HG03175 (cell line): Measurements from ENCODE around the gene LGMN.
"Not testable (repeated sequence)": the region's sequence is repeated elsewhere in the genome, so short reads cannot be mapped to it uniquely, and the experiment has no call there.

Experiments
- ATAC-seq: cut with Tn5 transposase; IDR thresholded peaks from one replicate; pipeline ENCODE4 v1.9.1; 2021; ENCODE audit warnings: mild to moderate bottlenecking, moderate library complexity; ENCODE audit not compliant: unreplicated experiment

Gene LGMN

GRCh38 chr14:92748259-92749016 lies at the start of gene LGMN:
Gene LGMN, minus strand, starts transcription at chr14:92748627. Its CDS starts 15,841 bp downstream, at chr14:92732786.
- ATAC-seq = peak; percentile 86

DNA sequence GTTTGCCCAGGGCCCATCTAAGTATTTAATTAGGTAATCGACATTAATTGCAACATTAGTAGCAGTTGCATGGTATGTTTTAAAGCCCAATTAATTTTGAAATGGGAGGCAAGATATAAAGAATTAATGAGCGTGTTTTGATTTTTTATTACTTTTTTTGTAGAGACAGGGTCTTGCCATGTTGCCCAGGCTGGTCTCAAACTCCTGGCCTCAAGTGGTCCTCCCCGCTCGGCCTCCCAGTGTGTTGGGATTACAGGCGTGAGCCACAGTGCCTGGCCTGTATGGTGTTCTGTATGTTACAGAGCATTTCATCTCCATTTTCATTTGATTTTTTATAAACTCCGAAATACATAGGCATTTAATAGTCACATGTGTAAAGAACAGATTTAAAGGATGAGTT lies 46.5 kb upstream of the LGMN start:
- no peak for ATAC-seq

DNA sequence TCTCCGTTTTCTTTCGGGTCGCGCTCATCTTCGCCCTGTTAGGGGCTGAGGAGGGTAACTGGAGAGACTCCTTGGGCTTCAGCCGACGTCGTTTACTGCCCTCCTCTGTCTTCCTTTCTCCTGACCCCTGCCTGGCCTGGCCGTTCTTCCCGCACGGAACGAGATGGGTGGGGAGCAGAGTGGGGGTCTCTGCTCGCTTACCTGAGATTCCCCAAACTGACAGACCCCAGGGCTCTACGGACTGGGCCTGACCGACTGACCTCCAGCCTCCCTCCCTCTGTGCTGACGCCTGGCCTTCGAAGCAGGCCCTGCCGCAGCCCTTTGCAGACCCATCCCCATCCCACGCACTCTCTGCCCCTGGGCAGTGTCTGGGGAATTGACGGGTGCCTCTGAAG lies 46.1 kb upstream of the LGMN start:
- no peak for ATAC-seq

GRCh38 chr14:92793709-92794546 lies 45.5 kb upstream of the LGMN start, which contains the start of gene GOLGA5:
Gene GOLGA5, plus strand, starts transcription at chr14:92794305. Its CDS starts 3,133 bp downstream, at chr14:92797438.
- peak; percentile 97 for ATAC-seq

- no peak for ATAC-seq
These were observed 44.5 kb upstream of the LGMN start for GRCh38 chr14:92792885-92793284.

- no peak for ATAC-seq
These were observed 41.1 kb upstream of the LGMN start for GRCh38 chr14:92789457-92790089.

GRCh38 chr14:92787554-92787953 lies 39.1 kb upstream of the LGMN start:
- ATAC-seq = no peak

- ATAC-seq = no peak
These were observed 38.0 kb upstream of the LGMN start for GRCh38 chr14:92786427-92786756.

DNA sequence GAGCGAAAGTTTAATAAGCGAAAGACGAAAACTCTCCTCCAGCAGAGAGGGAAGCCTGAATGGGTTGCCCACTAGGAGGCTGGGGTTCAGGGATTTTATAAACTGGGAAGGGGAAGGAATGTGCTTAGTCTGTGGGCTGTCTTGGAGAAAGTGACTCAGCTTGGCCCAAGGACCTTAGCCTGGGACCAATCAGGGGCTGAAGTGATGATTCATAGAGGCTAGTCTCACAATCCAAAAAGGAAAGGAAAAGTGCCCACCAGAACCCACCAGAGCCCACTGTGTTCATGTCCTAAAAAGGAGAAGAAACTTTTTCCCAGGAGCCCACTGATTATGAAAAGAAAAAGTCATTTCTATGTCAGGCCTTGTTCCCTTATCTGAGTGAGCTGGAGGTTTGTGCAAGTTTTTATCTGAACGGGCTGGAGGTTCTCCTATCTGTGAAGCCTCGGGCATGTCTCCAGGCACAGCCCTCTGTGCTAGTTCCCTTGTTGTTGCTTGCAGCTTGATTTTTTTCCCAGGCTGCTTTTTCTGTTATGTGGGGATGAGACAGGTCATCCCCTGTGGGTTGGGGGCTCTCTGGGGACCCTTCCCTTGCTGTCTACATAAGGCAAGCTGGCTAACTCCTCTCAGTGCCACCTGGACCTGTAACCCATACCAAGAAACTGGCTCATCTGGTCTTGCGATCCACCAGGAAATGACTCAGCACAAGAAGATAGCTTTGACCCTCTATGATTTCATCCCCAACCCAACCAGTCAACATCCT lies 37.4 kb upstream of the LGMN start:
- ATAC-seq = no peak

DNA sequence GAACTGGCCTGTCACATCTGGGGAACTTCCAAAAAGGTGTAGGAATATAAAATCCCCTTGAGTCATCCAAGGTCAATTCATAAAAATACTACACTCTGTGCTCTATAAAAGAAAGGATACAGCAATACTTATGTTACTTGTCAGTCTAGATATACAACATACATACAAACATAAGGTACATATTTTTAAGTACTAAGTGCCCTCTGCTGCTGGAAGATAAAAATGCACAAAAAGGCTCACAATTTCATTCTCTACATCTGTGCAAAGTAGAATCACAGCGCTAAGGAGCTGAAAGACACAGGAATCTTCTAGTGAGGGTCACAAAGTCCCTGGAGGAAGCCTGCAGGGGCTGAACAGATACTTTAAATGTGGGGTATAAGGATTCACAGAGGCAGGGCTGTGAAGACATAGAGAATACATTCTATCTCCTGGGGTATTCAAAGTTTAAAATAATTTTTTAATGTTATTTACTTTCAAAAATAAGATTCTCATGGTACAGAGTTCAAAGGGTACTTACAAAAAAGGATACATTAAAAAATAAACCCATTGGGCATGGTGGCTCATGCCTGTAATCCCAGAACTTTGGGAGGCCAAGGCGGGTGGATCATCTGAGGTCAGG lies 35.5 kb upstream of the LGMN start:
- ATAC-seq = peak; percentile 54

GRCh38 chr14:92781350-92781749 lies 32.9 kb upstream of the LGMN start:
- no peak for ATAC-seq

DNA sequence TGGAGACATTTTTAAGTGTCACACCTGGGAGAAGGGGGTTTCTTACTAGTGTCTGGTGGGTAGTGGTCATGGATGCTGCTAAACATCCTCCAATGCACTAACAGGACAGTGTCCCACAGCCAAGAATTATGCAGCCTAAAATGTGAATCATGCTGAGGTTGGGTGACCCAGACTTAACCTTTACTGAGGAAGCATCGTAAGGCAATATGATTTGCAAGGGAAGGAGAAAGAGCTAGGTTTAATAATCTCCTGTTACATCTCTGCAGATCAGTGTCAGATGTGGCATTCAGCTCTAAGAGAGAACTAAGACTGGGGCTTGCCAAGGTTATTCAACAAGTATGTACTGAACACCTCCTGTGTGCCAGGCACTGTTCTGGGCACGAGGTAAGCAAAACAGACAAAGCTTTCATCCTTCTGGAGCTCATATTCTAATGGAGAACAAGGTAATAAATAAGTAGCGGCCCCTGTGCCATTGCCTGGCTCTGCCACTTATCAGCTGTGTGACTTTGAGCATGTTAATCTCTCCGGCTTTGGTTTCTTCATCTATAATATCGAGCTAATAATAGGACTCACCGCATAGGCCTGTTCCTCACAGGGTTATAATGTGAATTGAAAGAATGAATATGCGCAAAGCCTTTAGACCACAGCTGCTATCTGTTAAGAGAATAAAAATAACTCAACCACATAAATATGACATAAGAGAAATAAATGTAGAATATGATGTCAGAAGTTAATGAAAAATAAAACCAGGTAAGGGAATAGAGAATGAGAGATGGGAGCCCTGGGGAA lies 32.2 kb upstream of the LGMN start:
- ATAC-seq = no peak

- not testable (repeated sequence) for ATAC-seq
These were observed 30.6 kb upstream of the LGMN start for GRCh38 chr14:92778868-92779565.

DNA sequence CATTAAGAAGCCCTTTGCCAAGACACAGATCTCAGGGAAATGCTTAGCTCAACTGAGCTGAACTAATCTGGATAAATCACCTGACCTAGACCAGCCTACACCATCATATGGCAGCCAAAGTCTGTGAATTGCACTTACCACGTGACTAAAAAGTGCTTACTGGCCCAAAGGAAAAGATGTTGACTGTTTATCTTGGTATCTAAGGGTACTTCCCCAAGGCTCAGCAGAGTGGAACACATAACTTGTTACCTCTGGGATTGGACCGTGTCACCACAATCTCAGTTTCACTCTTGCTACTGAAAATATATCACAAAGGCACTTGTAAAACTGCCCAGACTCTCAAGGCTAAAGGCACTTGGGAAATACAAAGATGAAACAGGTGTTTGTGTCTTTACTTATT lies 26.9 kb upstream of the LGMN start:
- peak; percentile 98 for ATAC-seq

GRCh38 chr14:92774572-92774971 lies 26.1 kb upstream of the LGMN start:
- no peak for ATAC-seq

GRCh38 chr14:92770484-92770883 lies 22.1 kb upstream of the LGMN start:
- no peak for ATAC-seq

- ATAC-seq = no peak
These were observed 20.4 kb upstream of the LGMN start for GRCh38 chr14:92768795-92769194.

- peak; percentile 90 for ATAC-seq
These were observed 19.8 kb upstream of the LGMN start for GRCh38 chr14:92768236-92768635.
